Measurements from ENCODE around the gene SCP2.

SCP2 gene

GRCh38 chr1:52907812-52908153, 19.3 kb upstream of the SCP2 start:
- no peaks in the 10 kb centered on the region for H3K4me1 ChIP-seq (ENCODE audit: insufficient read depth, poor library complexity, severe bottlenecking)
- no peaks in the 10 kb centered on the region for H3K9me3 ChIP-seq (ENCODE audit: severe bottlenecking)
- no peak for TF ChIP-seq CTCF (IDR thresholded peaks at IDR 0.05; ENCODE audit: poor library complexity, severe bottlenecking)
- H3K27me3 ChIP-seq (ENCODE audit: insufficient read depth, poor library complexity, severe bottlenecking), result no peaks in the 10 kb centered on the region
- no peak overlapping the region for H3K27ac ChIP-seq (ENCODE audit: poor library complexity, severe bottlenecking)
- ATAC-seq (ENCODE audit: low read depth) (no peak), DNase-seq (ENCODE audit: low spot score) (no peak)
- H3K4me3 ChIP-seq (ENCODE audit: severe bottlenecking), result no peak overlapping the region
- no peaks in the 10 kb centered on the region for H3K36me3 ChIP-seq (ENCODE audit: low read depth)

GRCh38 chr1:52911541-52911940, 15.5 kb upstream of the SCP2 start:
- no peaks in the 10 kb centered on the region for H3K4me1 ChIP-seq (ENCODE audit: insufficient read depth, poor library complexity, severe bottlenecking)
- H3K27me3 ChIP-seq (ENCODE audit: insufficient read depth, poor library complexity, severe bottlenecking), result no peaks in the 10 kb centered on the region
- no peak overlapping the region for H3K27ac ChIP-seq (ENCODE audit: poor library complexity, severe bottlenecking)
- no peaks in the 10 kb centered on the region for H3K9me3 ChIP-seq (ENCODE audit: severe bottlenecking)
- no peaks in the 10 kb centered on the region for H3K36me3 ChIP-seq (ENCODE audit: low read depth)
- no peak overlapping the region for H3K4me3 ChIP-seq (ENCODE audit: severe bottlenecking)
- TF ChIP-seq CTCF (IDR thresholded peaks at IDR 0.05; ENCODE audit: poor library complexity, severe bottlenecking), result no peak
- no peak for DNase-seq (ENCODE audit: low spot score)
- no peak for ATAC-seq (ENCODE audit: low read depth)

- DNase-seq (ENCODE audit: low spot score) (no peak), ATAC-seq (ENCODE audit: low read depth) (no peak)
- Histone ChIP-seq H3K4me1 (ENCODE audit: insufficient read depth, poor library complexity, severe bottlenecking) (no peaks in the 10 kb centered on the region), H3K27ac (ENCODE audit: poor library complexity, severe bottlenecking) (no peak overlapping the region), H3K36me3 (ENCODE audit: low read depth) (no peaks in the 10 kb centered on the region), H3K9me3 (ENCODE audit: severe bottlenecking) (no peaks in the 10 kb centered on the region), H3K4me3 (ENCODE audit: severe bottlenecking) (no peak overlapping the region), H3K27me3 (ENCODE audit: insufficient read depth, poor library complexity, severe bottlenecking) (no peaks in the 10 kb centered on the region)
- no peak for TF ChIP-seq CTCF (IDR thresholded peaks at IDR 0.05; ENCODE audit: poor library complexity, severe bottlenecking)
Observed at GRCh38 chr1:52913014-52913413, 14.1 kb upstream of the SCP2 start.

GRCh38 chr1:52913537-52913936, 13.5 kb upstream of the SCP2 start:
- no peaks in the 10 kb centered on the region for H3K9me3 ChIP-seq (ENCODE audit: severe bottlenecking)
- no peaks in the 10 kb centered on the region for H3K36me3 ChIP-seq (ENCODE audit: low read depth)
- H3K27ac ChIP-seq (ENCODE audit: poor library complexity, severe bottlenecking), result no peak overlapping the region
- no peak for ATAC-seq (ENCODE audit: low read depth)
- no peak overlapping the region for H3K4me3 ChIP-seq (ENCODE audit: severe bottlenecking)
- no peaks in the 10 kb centered on the region for H3K27me3 ChIP-seq (ENCODE audit: insufficient read depth, poor library complexity, severe bottlenecking)
- no peaks in the 10 kb centered on the region for H3K4me1 ChIP-seq (ENCODE audit: insufficient read depth, poor library complexity, severe bottlenecking)
- TF ChIP-seq CTCF (IDR thresholded peaks at IDR 0.05; ENCODE audit: poor library complexity, severe bottlenecking), result no peak
- no peak for DNase-seq (ENCODE audit: low spot score)

GRCh38 chr1:52914463-52914862, 12.6 kb upstream of the SCP2 start:
- no peak for DNase-seq (ENCODE audit: low spot score)
- H3K4me3 ChIP-seq (ENCODE audit: severe bottlenecking), result no peak overlapping the region
- H3K36me3 ChIP-seq (ENCODE audit: low read depth), result no peaks in the 10 kb centered on the region
- ATAC-seq (ENCODE audit: low read depth), result no peak
- TF ChIP-seq CTCF (IDR thresholded peaks at IDR 0.05; ENCODE audit: poor library complexity, severe bottlenecking), result no peak
- H3K27ac ChIP-seq (ENCODE audit: poor library complexity, severe bottlenecking), result no peak overlapping the region
- no peaks in the 10 kb centered on the region for H3K9me3 ChIP-seq (ENCODE audit: severe bottlenecking)
- no peaks in the 10 kb centered on the region for H3K4me1 ChIP-seq (ENCODE audit: insufficient read depth, poor library complexity, severe bottlenecking)
- no peaks in the 10 kb centered on the region for H3K27me3 ChIP-seq (ENCODE audit: insufficient read depth, poor library complexity, severe bottlenecking)

Data from RWPE2 (cell line).